Activated CD4-positive, alpha-beta T cell treated with anti-CD3 and anti-CD28 coated beads, Interleukin-2, amount 50 U/mL, for 1 hour (primary cell): Measurements from ENCODE around the gene NAT8L.

Experiments
- DNase-seq: peaks from one replicate; pipeline ENCODE4 v3.0.0-alpha.2; 2020

NAT8L gene

GRCh38 chr4:2046031-2046961 lies 12.8 kb upstream of the NAT8L start:
- DNase-seq: no peak

- no peak for DNase-seq
These were observed 12.0 kb upstream of the NAT8L start for GRCh38 chr4:2047031-2047660.

DNA sequence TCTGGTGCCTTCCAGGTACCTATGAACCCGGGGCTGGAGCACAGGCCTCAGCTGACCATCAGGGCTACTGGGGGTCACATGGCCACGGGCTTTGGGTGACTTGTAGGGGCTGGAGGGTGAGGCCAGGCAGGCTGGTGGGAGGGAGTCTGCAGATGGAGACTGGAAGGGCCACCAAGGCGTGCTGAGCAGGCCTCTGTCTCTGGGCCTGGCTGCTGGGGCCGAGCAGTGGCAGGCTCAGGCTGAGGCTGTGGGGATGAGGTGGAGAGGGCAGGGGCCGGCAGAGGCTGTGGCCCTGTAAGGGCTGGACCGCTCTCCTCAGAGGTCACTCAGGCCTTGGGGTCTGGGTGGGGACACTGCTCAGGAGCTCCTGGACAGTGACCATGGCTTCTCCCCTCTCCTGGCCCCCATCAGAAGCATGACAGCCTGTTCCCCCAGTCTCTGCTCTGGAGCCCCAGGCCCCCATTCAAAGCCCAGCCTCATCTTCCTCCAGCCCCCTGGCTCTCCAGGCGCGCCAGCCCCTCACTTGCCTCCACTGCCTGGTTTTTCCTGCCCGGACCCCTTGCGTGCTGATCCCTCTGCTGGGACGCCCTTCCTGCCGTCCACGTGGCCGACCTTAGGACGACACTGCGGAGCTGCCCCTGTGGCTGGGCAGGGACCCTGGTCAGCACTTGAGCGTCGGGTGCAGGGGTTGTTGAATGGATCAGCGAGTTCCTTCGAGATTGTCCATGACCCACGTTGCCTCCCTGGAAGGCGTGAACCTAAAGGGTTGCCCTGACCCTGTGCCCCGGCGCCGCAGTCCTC lies 11.1 kb upstream of the NAT8L start:
- DNase-seq: no peak

- no peak for DNase-seq
These were observed 10.3 kb upstream of the NAT8L start for GRCh38 chr4:2048831-2049230.

DNA sequence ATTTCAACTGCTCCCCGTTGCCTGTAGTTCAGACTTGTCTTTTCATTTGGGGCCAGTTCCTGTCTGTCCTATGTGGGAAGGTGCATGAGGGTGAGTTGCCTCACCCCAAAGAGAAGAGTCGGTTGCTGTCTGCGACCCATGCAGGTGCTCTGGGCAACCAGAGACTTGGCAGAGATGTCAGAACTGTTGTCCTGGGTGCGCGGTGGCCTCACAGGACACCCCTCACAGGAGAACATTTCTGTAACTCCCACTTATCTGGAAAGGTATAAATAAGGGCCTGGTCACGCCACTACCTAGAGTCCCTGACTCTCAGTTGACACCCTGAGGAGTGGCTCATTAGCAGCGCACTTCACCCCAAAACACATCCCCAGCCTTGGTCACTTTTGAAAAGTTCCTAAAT lies 9.7 kb upstream of the NAT8L start:
- no peak for DNase-seq

DNA sequence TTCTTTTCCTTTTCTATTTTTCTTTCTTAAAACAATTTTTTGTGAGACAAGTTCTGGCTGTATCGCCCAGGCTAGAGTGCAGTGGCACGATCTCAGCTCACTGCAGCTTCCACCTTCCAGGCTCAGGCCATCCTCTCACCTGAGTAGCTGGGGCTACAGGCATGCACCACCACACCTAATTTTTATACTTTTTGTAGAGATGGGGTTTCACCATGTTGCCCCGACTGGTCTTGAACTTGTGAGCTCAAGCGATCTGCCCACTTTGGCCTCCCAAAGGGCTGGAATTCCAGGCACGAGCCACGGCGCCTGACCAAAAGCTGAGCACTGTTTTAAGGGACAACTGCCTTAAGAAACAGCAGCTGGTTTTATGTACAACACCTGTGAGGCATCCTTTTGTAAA lies 9.3 kb upstream of the NAT8L start:
- DNase-seq: no peak

DNA sequence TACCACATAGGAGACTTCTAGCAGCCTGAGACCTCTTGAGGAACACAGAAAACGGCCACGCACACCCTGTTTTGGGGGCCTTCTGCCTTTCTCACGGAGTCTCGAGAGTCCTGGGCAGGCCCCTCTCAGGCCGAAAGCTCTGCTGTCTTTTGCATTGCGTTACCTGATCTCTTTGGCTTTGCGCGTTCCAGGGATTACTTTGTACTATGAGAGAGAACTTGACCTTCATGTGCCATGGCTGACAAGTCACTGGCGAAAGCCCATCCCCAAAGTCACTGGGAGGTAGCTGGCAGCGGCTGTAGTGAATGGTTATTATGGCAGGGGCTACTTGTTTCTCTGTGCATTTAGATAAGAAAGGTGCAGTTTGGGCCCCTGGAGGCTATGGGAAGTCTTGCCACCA lies 8.0 kb upstream of the NAT8L start:
- DNase-seq: no peak

DNA sequence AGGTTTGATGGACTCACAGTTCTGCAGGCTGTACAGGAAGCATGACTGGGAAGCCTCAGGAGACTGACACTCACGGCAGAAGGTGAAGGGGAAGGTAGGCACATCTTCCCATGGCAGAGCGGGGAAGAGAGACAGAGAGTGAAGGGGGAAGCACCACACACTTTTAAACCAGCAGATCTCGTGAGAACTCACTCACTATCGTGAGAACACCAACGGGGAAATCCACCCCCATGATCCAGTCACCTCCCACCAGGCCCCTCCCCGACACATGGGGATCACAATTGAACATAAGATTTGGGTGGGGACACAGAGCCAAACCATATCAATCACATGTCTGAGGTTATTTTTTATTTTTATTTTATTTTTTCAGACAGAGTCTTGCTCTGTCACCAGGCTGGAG lies 4.9 kb upstream of the NAT8L start:
- DNase-seq: no peak

DNA sequence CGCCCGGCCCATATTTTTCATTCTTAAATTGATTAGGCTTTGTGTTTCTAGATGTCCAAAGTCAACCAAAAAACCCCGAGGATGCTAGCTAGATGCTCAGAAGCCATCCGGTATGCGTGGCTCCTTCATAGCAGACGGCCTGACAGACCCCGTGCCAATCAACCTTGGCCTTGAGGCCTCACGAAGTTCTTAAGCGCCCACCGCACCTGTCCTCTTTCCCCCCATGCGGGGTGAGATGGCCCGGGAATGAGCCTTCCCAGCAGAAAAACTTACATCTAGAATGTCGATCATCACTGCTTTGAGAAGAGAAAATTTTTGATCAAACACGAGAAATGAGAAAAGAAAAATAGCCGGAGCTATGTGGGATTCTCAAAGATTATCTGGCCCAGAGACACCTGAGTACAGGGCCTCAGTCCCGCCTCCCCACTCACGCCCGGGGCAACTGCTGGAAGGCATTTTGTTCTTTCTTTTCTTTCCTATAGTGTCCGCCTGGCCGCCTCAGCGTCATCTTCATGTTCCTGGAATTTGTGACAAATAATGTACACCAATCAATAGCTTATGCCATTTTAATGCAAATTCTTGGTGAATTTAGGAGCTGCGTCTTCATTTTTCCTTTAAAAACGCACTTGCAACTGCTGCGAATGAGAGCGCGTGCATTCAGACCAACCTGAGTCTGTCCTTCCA lies 1.6 kb upstream of the NAT8L start:
- no peak for DNase-seq

DNA sequence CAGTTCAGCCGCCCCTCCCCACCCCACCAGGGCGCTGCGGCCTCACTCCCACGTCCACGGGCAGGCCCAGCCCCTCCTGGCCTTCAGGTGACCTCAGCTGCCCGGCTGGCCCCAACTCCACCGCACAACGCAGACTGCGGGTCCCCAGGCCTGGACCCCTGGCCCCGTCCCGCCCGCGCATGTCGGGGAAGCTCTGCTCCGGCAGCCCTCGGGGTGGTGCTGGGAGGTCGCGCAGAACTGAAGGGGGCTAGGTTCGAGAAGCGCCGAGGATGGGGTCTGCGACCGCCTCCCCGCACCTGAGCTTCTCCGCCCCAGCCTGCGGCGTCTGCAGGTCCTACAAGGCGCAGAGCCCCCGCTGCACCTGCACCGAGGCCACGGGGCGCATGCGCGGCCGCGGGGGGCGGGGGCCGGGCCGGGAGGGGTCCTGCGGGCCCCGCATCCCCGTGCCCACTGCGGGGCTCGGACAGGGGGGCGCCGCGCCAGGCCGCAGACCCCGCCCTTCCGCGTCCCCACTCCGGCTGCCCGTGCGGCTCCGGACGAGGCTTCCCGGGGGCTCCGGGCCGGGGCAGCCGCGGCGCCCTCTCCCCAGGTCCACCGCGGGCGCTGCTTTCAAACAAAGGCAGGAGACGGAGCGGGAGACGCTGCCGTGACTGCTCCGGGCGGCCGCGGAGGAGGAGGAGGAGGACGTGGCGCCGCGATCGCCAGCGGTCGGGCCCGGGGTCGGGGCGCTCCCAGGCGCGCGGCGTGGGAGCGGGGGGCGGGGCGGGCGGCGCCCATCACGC lies 672 bp upstream of the NAT8L start:
- no peak for DNase-seq

GRCh38 chr4:2059726-2060602 lies 837 bp downstream of the NAT8L start:
- DNase-seq: no peak

GRCh38 chr4:2060611-2061185 lies 1.6 kb downstream of the NAT8L start:
- DNase-seq: no peak

GRCh38 chr4:2061186-2062131 lies 2.3 kb downstream of the NAT8L start:
- no peak for DNase-seq

DNA sequence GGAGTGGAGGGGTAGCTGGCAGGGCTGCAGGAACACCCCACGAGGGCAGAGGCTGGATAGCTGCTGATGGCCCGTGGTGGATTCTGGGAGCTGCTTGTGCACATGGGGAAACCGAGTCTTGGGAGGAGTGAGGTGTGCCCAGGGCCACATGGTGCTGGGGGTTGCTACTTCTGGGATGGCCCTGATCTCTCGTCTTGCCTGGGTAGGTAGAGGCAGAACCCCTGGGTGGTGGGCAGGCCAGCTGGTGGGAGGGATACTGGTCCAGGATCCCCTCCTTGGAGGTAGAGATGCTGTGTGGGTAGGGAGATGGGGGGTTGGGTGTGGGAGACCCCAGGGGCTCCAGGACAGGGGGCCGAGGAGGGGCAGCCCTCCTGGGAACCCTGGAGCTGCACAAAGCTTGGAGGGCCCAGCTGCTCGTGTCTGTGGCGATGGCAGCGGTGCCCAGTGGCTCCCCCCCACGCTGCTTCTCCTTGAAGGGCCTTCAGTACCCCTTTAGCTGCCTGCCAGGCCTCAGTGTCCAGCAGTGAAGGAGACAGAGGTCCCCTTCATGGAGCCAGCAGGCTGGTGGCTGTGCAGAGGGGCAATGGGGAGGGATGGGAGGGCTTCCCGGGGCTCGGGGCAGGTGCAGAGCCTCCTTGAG lies 3.2 kb downstream of the NAT8L start:
- no peak for DNase-seq

GRCh38 chr4:2062808-2063524 lies 3.8 kb downstream of the NAT8L start:
- no peak for DNase-seq

DNA sequence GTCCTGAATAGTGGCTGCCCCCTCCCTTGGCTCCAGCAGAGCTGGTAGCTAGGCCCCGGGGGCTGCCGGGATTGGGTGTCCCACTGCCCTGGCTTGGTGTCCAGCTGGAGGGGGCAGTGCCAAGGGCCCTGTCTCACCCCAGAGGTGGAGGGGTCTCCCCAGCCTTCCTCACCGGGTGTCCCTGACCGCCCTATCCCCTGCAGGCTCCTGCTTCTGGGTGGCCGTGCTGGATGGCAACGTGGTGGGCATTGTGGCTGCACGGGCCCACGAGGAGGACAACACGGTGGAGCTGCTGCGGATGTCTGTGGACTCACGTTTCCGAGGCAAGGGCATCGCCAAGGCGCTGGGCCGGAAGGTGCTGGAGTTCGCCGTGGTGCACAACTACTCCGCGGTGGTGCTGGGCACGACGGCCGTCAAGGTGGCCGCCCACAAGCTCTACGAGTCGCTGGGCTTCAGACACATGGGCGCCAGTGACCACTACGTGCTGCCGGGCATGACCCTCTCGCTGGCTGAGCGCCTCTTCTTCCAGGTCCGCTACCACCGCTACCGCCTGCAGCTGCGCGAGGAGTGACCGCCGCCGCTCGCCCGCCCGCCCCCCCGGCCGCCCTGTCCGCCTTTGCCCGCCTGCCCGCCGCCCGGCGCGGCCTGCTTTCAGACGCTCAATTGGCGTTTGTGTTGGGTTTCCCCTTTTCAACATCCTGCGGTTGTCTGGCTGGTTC lies 4.6 kb downstream of the NAT8L start:
- no peak for DNase-seq

GRCh38 chr4:2064276-2064991 lies 5.3 kb downstream of the NAT8L start:
- no peak for DNase-seq
